Activated CD4-positive, alpha-beta T cell treated with anti-CD3 and anti-CD28 coated beads for 36 hours (primary cell): ENCODE data around the gene RHBDL3. TPM values are rescaled to one million over a fixed set of nuclear protein-coding genes. Genes with fewer than 3 reads are reported as not detected.
"Not testable (repeated sequence)": the region's sequence is repeated elsewhere in the genome, so short reads cannot be mapped to it uniquely, and the experiment has no call there.

Source experiments
- ATAC-seq: fragments of 200-7000 bp; cut with Tn5 transposase; one replicate; pipeline ENCODE4 v1.10.0; 2021; ENCODE audit warnings: mild to moderate bottlenecking, moderate library complexity
- CTCF ChIA-PET: fragments of 350-600 bp; sonication (Branson Sonifier 250); formaldehyde crosslinking; loops from one replicate; lab custom pipeline; 2021; ENCODE audit warnings: antibody characterized with exemption; lab: Charles Lee
- POLR2A ChIA-PET: fragments of 350-600 bp; sonication (Branson Sonifier 250); formaldehyde crosslinking; loops from one replicate; lab custom pipeline; 2021; ENCODE audit warnings: antibody characterized with exemption, inconsistent platforms; lab: Charles Lee
- DNase-seq: peaks from one replicate; pipeline ENCODE4 v3.0.0-alpha.2; 2020
- H3K27ac Mint-ChIP-seq: one replicate; pipeline ENCODE4 v1.8.0; 2021; ENCODE audit warnings: mixed read lengths
- H3K27me3 Mint-ChIP-seq: one replicate; pipeline ENCODE4 v1.8.0; 2021; ENCODE audit warnings: mixed read lengths
- H3K36me3 Mint-ChIP-seq: one replicate; pipeline ENCODE4 v1.8.0; 2021; ENCODE audit warnings: low read depth, mixed read lengths
- H3K4me1 Mint-ChIP-seq: one replicate; pipeline ENCODE4 v1.8.0; 2021; ENCODE audit warnings: mixed read lengths
- H3K4me3 Mint-ChIP-seq: one replicate; pipeline ENCODE4 v1.8.0; 2021; ENCODE audit warnings: mild to moderate bottlenecking, moderate library complexity, mixed read lengths
- H3K9me3 Mint-ChIP-seq: one replicate; pipeline ENCODE4 v1.8.0; 2021; ENCODE audit warnings: low read depth, mixed read lengths
- intact Hi-C, 2 experiments: fragments of 100-400 bp; cut with DNase I in 1 of 2; cut with micrococcal nuclease in 1 of 2; formaldehyde crosslinking; loops; one replicate each; pipeline versions ENCODE4 v1.14.2 to v1.15.1; 2022 to 2024; cut with DNase I, micrococcal nuclease
- total RNA-seq, 2 experiments: library from RNA; stranded (reverse); gene quantifications; one replicate each; pipeline ENCODE4 v1.2.3, GENCODE V29; 2021

Gene RHBDL3
- total RNA-seq, 2 experiments from 2014 or later, result 0.09 TPM; not detected in 1

DNA sequence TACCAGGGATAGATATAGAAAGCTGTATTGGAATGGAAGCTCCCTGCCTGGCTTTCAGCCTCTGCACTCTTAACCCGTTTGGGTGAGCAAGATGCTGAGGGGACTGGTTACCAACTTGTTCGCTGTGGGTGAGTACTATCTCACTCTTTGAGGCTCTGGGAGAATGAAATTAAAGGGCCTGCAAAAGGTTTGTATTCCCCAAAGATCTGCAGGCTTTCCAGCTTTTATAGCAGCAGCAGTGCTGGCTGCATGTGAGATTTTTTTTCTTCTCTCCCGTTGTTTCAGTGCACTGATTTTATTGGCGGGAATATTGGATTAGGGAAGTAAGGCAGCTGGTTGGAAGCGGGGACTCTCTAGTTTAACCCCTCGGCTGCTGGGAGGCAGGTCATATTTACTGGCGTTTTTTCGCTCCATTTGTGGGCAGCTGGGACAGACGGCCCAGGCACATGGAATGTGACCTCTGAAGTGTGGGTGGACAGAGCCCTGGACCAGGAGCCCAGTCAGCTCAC, 45.5 kb downstream of the RHBDL3 start:
- CTCF ChIA-PET, result no interaction called here
- Mint-ChIP-seq H3K4me3 (no peak overlapping the region), H3K9me3 (no peaks in the 10 kb centered on the region), H3K36me3 (no peaks in the 10 kb centered on the region), H3K4me1 (no peaks in the 10 kb centered on the region), H3K27me3 (peaks cover 7% of the 10 kb centered on the region), H3K27ac (no peak overlapping the region)
- DNase-seq (no peak), ATAC-seq (no peak)
- POLR2A ChIA-PET, result no interaction called here
- intact Hi-C loops, result no loop called here

DNA sequence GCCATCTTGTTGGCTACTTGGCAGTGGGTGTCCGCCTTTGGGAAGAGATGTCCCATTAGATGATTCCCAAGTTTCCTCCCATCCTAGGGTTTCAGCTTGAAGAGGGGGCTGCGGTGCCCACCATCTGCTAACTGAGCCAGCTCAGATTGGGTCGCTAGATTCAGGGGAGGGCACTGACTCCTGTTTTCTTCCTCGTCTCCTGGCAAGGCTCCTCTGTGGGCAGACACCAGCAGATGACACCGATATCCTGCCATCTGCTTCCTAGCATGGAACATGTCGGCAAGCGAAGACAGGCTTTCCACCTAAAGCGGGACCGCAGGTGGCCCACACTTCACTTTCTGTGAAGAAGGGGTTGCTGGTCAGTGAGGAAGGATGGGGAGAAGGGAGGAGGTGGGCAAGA, 49.0 kb downstream of the RHBDL3 start:
- no peak overlapping the region for H3K4me3 Mint-ChIP-seq
- H3K9me3 Mint-ChIP-seq, result no peaks in the 10 kb centered on the region
- DNase-seq (no peak), ATAC-seq (no peak)
- H3K27ac Mint-ChIP-seq, result no peak overlapping the region
- H3K27me3 Mint-ChIP-seq, result peaks cover 10% of the 10 kb centered on the region
- intact Hi-C loops, result loop anchor here in 1 of 2 experiments (5.0 kb wide), 1 partner anchor 47 kb away; the partner anchor contains the start of gene RHBDL3
- H3K4me1 Mint-ChIP-seq, result no peaks in the 10 kb centered on the region
- ChIA-PET POLR2A (no interaction called here), CTCF (interaction anchor here (4.8 kb wide), 1 partner anchor 61 kb away, joined by 23 read pairs; no protein-coding TSS in a partner anchor)
- H3K36me3 Mint-ChIP-seq, result no peaks in the 10 kb centered on the region

DNA sequence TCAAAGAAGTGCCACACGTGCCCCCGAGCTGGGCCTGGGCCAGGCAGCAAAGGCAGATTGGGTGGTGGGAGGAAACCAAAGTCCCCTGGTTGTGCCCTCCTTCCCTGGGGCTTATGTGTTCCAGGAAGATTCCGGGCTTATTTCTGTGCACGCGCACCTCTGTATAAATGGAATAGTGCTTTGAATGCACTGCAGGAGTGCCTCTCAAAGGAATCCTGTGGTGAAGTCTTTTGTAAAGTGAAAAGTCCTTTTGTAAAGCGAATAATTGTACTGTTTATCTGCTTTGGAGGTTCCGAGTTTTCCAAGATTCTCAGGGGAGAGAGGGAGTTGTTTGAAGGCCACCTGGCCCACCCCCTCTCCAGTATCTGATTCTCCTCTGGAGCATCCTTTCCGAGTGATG, 49.5 kb downstream of the RHBDL3 start:
- CTCF ChIA-PET, result interaction anchor here (0.6 to 4.8 kb wide), 5 partner anchors 11 to 431 kb away, joined by 3 to 23 read pairs (median 3); no protein-coding TSS in a partner anchor
- intact Hi-C loops, result loop anchor here in 1 of 2 experiments (5.0 kb wide), 1 partner anchor 48 kb away; the partner anchor contains the start of gene RHBDL3
- H3K36me3 Mint-ChIP-seq, result no peaks in the 10 kb centered on the region
- H3K27ac Mint-ChIP-seq, result no peak overlapping the region
- H3K9me3 Mint-ChIP-seq, result no peaks in the 10 kb centered on the region
- H3K4me3 Mint-ChIP-seq, result no peak overlapping the region
- no peak for ATAC-seq
- DNase-seq, result no peak
- POLR2A ChIA-PET, result no interaction called here
- H3K27me3 Mint-ChIP-seq, result peaks cover 10% of the 10 kb centered on the region
- no peaks in the 10 kb centered on the region for H3K4me1 Mint-ChIP-seq

DNA sequence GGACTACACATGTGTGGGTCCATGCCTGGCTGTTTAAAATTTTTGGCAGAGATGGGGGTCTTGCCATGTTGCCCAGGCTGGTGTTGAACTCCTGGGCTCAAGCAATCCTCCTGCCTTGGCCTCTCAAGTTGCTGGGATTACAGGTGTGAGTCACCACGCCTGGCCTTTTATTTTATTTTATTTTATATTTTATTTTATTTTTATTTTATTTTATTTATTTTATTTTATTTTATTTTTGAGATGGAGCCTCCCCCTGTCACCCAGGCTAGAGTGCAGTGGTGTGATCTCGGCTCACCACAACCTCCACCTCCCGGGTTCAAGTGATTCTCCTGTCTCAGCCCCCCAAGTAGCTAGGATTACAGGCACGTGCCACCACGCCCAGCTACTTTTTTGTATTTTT, 51.0 kb downstream of the RHBDL3 start:
- POLR2A ChIA-PET, result not testable (repeated sequence)

DNA sequence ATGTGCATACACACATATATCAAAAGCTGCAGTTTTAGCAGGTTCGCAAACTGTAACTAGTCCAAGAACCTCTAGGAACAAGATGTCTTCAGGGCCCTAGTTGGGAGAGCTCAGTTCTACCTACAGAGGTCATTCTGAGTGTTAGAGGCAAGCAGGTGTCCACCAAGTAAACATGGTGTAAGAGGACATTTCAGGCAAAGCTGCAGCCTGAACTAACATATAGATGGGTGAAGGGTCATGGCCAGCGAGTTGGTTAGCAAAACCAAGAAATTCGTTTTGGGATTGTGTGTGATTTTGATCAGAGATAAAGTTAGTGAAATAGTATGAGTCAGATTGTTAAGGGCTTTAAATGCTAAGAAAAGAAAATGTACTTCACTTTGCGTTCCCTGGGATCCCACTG, 51.7 kb downstream of the RHBDL3 start:
- no peaks in the 10 kb centered on the region for H3K4me1 Mint-ChIP-seq
- H3K4me3 Mint-ChIP-seq, result no peak overlapping the region
- ChIA-PET POLR2A (no interaction called here), CTCF (interaction anchor here (1.5 to 4.8 kb wide), 2 partner anchors 14 to 64 kb away, joined by 7 to 23 read pairs; no protein-coding TSS in a partner anchor)
- DNase-seq (no peak), ATAC-seq (no peak)
- H3K9me3 Mint-ChIP-seq, result no peaks in the 10 kb centered on the region
- peaks cover 10% of the 10 kb centered on the region for H3K27me3 Mint-ChIP-seq
- no peak overlapping the region for H3K27ac Mint-ChIP-seq
- no peaks in the 10 kb centered on the region for H3K36me3 Mint-ChIP-seq
- intact Hi-C loops, result loop anchor here in 1 of 2 experiments (5.0 kb wide), 1 partner anchor 50 kb away; the partner anchor contains the start of gene RHBDL3

More for the DNA sequence above, 51.0 kb downstream of the RHBDL3 start:
- H3K4me1 Mint-ChIP-seq, H3K27ac Mint-ChIP-seq, ATAC-seq, H3K4me3 Mint-ChIP-seq, H3K27me3 Mint-ChIP-seq, H3K36me3 Mint-ChIP-seq, H3K9me3 Mint-ChIP-seq, DNase-seq: not testable (repeated sequence)
- intact Hi-C loops, result loop anchor here in 1 of 2 experiments (5.0 kb wide), 1 partner anchor 49 kb away; the partner anchor contains the start of gene RHBDL3
- CTCF ChIA-PET, result interaction anchor here (1.5 to 4.8 kb wide), 2 partner anchors 15 to 63 kb away, joined by 7 to 23 read pairs; no protein-coding TSS in a partner anchor

DNA sequence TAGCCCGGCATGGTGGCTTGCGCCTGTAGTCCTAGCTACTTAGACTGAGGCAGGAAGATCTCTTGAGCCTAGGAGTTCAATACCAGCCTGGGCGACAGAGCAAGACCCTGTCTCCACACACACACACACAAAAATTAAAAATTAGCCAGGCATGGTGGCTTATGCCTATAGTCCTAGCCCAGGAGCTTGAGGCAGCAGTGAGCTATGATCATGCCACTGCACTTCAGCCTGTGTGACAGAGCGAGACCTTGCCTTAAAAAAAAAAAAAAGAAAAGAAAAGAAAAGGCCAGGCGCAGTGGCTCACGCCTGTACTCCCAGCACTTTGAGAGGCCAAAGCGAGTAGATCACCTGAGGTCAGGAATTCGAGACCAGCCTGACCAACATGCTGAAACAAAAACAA, 52.4 kb downstream of the RHBDL3 start:
- intact Hi-C loops, result loop anchor here in 1 of 2 experiments (5.0 kb wide), 1 partner anchor 51 kb away; the partner anchor contains the start of gene RHBDL3
- DNase-seq, result no peak
- Mint-ChIP-seq H3K4me3 (no peak overlapping the region), H3K36me3 (no peaks in the 10 kb centered on the region), H3K4me1 (peaks cover 1% of the 10 kb centered on the region), H3K27me3 (peaks cover 10% of the 10 kb centered on the region), H3K9me3 (no peaks in the 10 kb centered on the region), H3K27ac (no peak overlapping the region)
- ChIA-PET CTCF (interaction anchor here (1.4 to 4.8 kb wide), 3 partner anchors 17 to 99 kb away, joined by 4 to 23 read pairs (median 7); no protein-coding TSS in a partner anchor), POLR2A (interaction anchor here (0.6 kb wide), 2 partner anchors 71 to 309 kb away, joined by 4 read pairs; no protein-coding TSS in a partner anchor)
- no peak for ATAC-seq

DNA sequence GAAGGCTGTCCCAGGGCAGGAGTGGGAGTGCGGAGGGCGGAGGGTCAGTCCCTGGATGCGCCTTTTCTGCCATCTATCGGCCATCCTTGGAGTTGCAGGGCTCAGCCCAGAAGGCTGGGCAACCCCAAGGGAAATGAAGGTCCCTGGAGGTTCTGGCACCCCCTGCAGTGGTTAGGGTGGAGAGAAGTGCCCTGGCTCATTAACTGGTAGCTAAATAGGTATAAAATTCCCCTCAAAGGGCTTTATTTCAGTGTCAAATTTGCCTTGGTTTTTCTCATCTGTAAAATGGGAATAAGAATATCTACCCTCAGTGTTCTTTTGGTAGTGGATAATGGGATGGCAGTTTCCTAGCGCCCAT, 53.9 kb downstream of the RHBDL3 start:
- ATAC-seq (peak; percentile 93), DNase-seq (peak; percentile 88)
- Mint-ChIP-seq H3K27ac (no peak overlapping the region), H3K9me3 (no peaks in the 10 kb centered on the region), H3K27me3 (peaks cover 10% of the 10 kb centered on the region), H3K4me3 (peak overlapping the region; percentile 58), H3K4me1 (peaks cover 12% of the 10 kb centered on the region), H3K36me3 (no peaks in the 10 kb centered on the region)
- POLR2A ChIA-PET, result interaction anchor here (0.6 kb wide), 1 partner anchor 122 kb away, joined by 9 read pairs; no protein-coding TSS in a partner anchor
- CTCF ChIA-PET, result interaction anchor here (0.6 to 4.8 kb wide), 11 partner anchors 9 to 116 kb away, joined by 3 to 23 read pairs (median 4); no protein-coding TSS in a partner anchor
- intact Hi-C loops, result loop anchor here (1.0 to 5.0 kb wide), 3 partner anchors 52 to 116 kb away; partner anchors contain the start of gene RHBDL3 (in 1 of the 2)

DNA sequence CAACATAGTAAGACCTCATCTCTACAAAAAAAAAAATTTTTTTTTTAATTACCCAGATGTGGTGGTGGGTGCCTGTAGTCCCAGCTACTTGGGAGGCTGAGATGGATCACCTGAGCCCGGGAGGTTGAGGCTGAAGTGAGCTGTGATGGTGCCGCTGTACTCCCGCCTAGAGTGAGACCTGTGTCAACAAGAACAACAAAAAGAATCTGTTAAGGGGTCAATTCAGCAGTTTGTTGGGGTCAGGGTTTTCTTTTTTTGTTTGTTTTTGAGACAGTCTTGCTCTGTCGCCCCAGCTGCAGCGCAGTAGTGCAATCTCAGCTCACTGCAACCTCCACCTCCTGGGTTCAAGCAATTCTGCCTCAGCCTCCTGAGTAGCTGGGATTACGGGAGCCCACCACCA, 54.4 kb downstream of the RHBDL3 start:
- H3K27ac Mint-ChIP-seq, H3K9me3 Mint-ChIP-seq, H3K27me3 Mint-ChIP-seq, intact Hi-C loops, POLR2A ChIA-PET, H3K36me3 Mint-ChIP-seq, DNase-seq, ATAC-seq, H3K4me3 Mint-ChIP-seq: not testable (repeated sequence)
- CTCF ChIA-PET, result interaction anchor here (0.6 to 2.6 kb wide), 9 partner anchors 8 to 184 kb away, joined by 3 to 17 read pairs (median 5); no protein-coding TSS in a partner anchor
- peaks cover 12% of the 10 kb centered on the region for H3K4me1 Mint-ChIP-seq

DNA sequence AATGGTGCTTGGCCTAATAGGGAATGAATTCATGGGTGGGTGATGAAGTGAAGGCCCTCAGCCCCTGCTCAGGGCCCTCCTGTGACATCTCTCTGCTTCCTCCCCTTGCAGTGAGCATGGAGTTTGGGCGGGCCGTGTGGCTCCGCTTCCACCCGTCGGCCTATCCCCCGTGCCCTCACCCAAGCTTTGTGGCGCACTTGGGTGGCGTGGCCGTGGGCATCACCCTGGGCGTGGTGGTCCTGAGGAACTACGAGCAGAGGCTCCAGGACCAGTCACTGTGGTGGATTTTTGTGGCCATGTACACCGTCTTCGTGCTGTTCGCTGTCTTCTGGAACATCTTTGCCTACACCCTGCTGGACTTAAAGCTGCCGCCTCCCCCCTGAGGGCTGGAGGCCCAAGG, 55.2 kb downstream of the RHBDL3 start:
- ATAC-seq, result no peak
- Mint-ChIP-seq H3K27me3 (peaks cover 4% of the 10 kb centered on the region), H3K4me1 (peaks cover 12% of the 10 kb centered on the region), H3K36me3 (no peaks in the 10 kb centered on the region), H3K9me3 (no peaks in the 10 kb centered on the region), H3K27ac (no peak overlapping the region), H3K4me3 (no peak overlapping the region)
- ChIA-PET POLR2A (no interaction called here), CTCF (interaction anchor here (1.1 to 2.6 kb wide), 5 partner anchors 8 to 118 kb away, joined by 4 to 17 read pairs (median 10); no protein-coding TSS in a partner anchor)
- intact Hi-C loops, result no loop called here
- DNase-seq, result no peak

DNA sequence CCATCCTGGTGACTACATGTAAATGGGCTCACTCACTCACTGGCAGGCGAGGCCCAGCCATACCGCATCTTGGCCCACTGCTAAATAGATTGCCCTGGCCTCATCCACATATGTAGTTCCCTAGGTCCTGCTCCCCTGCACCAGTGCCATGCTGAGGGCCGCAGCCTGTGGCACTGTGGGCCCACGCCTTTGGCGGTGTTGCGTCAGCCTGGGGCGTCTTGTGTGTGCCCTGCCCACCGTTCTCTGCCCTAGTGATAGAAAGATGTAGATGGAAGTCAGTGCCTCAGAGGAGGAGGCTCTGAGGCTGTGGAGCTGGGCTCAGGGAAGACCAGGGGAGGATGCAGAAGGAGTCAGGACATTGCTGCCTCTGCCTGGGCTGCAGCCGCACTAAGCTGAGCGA, 57.4 kb downstream of the RHBDL3 start:
- Mint-ChIP-seq H3K4me1 (peaks cover 12% of the 10 kb centered on the region), H3K27ac (no peak overlapping the region), H3K36me3 (no peaks in the 10 kb centered on the region), H3K4me3 (no peak overlapping the region), H3K9me3 (no peaks in the 10 kb centered on the region), H3K27me3 (no peaks in the 10 kb centered on the region)
- ChIA-PET CTCF (interaction anchor here (1.0 kb wide), 1 partner anchor 70 kb away, joined by 3 read pairs; no protein-coding TSS in a partner anchor), POLR2A (no interaction called here)
- intact Hi-C loops, result no loop called here
- no peak for DNase-seq
- ATAC-seq, result no peak

DNA sequence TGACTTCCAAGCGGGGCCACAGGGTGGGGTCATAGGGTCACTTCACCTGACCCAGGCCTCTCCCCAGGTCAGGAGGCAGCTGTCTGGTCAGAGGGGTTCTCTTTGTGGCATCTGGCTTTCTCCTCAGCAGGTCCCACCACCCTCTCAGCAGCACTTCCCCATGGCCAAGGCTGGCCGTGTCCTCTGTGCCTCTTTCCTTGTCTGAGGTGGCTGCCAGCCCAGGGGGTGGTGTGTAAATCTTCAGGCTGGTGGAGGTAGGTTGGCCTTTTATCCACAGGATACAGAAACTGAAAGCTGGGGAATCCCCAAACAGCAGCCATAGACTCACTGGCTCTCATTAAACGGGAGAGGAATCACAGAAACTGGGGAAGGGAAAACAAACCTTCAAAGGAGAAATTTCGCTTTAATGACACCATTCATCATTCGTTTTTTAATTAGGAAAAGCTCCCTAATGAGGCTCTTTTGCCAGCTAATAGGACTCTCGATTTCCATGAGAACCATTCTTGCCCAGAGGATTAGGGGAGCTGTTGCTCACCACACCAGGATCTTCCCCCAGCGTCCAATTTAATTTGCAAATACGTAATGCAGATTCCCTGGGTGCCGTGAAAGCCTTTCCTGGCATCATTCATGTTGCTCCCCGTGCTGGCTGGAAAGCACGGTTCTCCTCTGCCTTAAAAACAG, 58.3 kb downstream of the RHBDL3 start:
- no peaks in the 10 kb centered on the region for H3K27me3 Mint-ChIP-seq
- CTCF ChIA-PET, result interaction anchor here (0.8 to 1.2 kb wide), 3 partner anchors 71 to 81 kb away, joined by 4 to 6 read pairs (median 4); no protein-coding TSS in a partner anchor
- H3K27ac Mint-ChIP-seq, result no peak overlapping the region
- no peaks in the 10 kb centered on the region for H3K36me3 Mint-ChIP-seq
- H3K9me3 Mint-ChIP-seq, result no peaks in the 10 kb centered on the region
- POLR2A ChIA-PET, result no interaction called here
- intact Hi-C loops, result no loop called here
- DNase-seq (peak; percentile 52), ATAC-seq (peak; percentile 76)
- H3K4me3 Mint-ChIP-seq, result no peak overlapping the region
- H3K4me1 Mint-ChIP-seq, result peaks cover 12% of the 10 kb centered on the region
